ENCODE results near the gene FGF14.

The FGF14 gene

DNA sequence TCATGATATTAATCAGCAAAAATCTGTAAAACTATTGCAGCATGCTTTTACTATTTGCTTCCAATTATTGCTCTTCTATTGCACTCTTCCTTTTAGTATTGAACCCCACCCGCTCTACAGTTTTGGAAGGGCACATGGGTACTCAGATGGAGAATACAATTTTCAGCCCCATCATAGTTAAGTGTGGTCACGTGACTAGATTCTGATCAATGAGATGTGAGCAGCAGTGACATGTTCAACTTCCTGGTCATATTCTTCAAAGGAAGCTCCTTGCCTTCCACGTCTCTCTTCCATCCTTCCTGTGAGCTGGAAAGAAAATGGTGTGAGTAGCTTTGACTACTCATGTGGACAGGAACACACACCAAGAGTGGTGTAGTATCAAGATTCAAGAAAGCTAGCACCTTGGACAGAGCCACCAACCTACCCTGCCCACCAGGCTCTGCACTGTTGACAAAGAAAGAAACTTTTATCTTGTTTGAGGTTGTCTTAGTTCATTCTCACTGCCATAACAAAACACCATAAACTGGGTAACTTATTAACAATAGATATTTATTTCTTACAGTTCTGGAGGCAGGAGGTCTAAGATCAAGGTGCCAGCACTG is 3.8 kb upstream of the FGF14 start:
- Mint-ChIP-seq H3K27ac (no peak overlapping the region), H3K9me3 (no peaks in the 10 kb centered on the region), H3K36me3 (ENCODE audit: low read depth) (no peaks in the 10 kb centered on the region), H3K4me1 (peaks cover 19% of the 10 kb centered on the region), H3K27me3 (ENCODE audit: low read depth) (peaks cover 60% of the 10 kb centered on the region), H3K4me3 (no peak overlapping the region)
- TF ChIP-seq, protein P1, sequence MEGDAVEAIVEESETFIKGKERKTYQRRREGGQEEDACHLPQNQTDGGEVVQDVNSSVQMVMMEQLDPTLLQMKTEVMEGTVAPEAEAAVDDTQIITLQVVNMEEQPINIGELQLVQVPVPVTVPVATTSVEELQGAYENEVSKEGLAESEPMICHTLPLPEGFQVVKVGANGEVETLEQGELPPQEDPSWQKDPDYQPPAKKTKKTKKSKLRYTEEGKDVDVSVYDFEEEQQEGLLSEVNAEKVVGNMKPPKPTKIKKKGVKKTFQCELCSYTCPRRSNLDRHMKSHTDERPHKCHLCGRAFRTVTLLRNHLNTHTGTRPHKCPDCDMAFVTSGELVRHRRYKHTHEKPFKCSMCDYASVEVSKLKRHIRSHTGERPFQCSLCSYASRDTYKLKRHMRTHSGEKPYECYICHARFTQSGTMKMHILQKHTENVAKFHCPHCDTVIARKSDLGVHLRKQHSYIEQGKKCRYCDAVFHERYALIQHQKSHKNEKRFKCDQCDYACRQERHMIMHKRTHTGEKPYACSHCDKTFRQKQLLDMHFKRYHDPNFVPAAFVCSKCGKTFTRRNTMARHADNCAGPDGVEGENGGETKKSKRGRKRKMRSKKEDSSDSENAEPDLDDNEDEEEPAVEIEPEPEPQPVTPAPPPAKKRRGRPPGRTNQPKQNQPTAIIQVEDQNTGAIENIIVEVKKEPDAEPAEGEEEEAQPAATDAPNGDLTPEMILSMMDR (IDR thresholded peaks at IDR 0.05; ENCODE audit: unreplicated experiment in 3 of 3): no peak

DNA sequence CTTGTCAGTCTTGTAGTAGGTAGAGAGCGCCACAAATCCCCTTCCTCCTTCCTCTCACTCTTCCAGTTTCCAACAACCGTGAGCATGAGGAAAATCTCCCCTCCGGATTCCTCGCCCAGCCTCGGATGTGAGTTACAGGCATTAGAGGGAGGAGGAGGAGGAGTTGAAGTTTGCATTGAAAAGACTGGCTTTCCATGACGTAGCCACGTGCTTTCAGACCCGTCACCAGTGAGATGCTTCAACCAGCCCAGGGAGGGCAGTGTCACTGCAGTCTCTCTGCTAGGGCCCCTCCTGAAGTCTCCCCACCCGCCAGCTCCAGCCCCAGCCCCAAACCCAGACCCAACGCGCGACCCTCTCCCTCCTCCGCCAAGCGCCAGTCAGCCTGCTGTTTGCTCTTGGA is 442 bp upstream of the FGF14 start:
- H3K27ac Mint-ChIP-seq: no peak overlapping the region
- peaks cover 26% of the 10 kb centered on the region for H3K4me1 Mint-ChIP-seq
- H3K9me3 Mint-ChIP-seq: no peaks in the 10 kb centered on the region
- peaks cover 83% of the 10 kb centered on the region for H3K27me3 Mint-ChIP-seq (ENCODE audit: low read depth)
- peak overlapping the region; percentile 69 to 82 (median 82) for H3K4me3 Mint-ChIP-seq
- TF ChIP-seq, protein P1 (IDR thresholded peaks at IDR 0.05; ENCODE audit: unreplicated experiment in 3 of 3): no peak
- no peaks in the 10 kb centered on the region for H3K36me3 Mint-ChIP-seq (ENCODE audit: low read depth)

DNA sequence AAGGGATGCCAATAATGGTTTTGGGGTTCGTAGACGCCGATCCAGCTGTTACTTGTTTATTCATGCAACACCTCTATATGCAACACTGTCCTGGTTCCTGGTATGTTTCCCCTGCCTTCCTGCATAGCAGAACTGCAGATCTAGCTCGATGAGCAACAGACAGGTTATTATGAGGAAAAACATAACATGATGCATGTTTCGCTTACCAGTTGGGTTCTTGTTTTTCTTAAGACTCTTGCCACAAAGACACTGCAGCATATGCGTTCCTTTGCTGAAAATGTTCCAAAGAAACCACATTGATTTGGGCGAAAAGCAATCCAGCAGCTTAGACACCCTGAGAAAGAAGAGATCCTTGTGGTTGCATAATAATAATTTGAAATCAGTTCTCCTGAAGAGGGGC is 583 bp downstream of the FGF14 start:
- peak overlapping the region; percentile 69 to 82 (median 82) for H3K4me3 Mint-ChIP-seq
- TF ChIP-seq, protein P1 (IDR thresholded peaks at IDR 0.05; ENCODE audit: unreplicated experiment in 3 of 3): no peak
- H3K36me3 Mint-ChIP-seq (ENCODE audit: low read depth): no peaks in the 10 kb centered on the region
- H3K9me3 Mint-ChIP-seq: no peaks in the 10 kb centered on the region
- peak overlapping the region in 1 of 3 experiments; percentile 0 for H3K27ac Mint-ChIP-seq
- H3K4me1 Mint-ChIP-seq: peaks cover 26% of the 10 kb centered on the region
- peaks cover 87% of the 10 kb centered on the region for H3K27me3 Mint-ChIP-seq (ENCODE audit: low read depth)

DNA sequence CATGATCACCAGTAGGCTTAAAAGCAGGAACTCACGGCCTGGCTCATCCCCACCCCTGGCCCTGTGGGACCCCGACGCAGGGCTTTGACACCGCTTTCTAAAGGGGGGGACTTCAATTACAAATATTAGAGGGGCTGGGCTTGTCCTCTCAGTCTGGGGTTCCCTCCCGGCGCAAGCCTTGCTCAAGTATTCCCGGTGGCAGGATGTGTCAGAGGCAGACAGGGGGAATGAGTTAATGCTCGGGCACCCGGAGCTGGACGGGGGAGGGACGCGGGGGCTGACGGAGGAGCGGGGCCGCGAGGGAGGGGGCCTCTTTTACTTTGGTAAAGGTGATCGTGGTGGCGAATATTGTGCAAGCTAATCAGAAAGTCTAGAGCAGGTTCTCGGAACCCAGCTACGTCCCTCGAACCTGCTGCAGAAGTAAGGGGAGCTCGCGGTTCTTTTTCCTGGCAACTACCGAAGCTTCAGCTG is 1.1 kb downstream of the FGF14 start:
- peaks cover 90% of the 10 kb centered on the region for H3K27me3 Mint-ChIP-seq (ENCODE audit: low read depth)
- H3K9me3 Mint-ChIP-seq: no peaks in the 10 kb centered on the region
- peak overlapping the region in 1 of 3 experiments; percentile 0 for H3K27ac Mint-ChIP-seq
- H3K36me3 Mint-ChIP-seq (ENCODE audit: low read depth): no peaks in the 10 kb centered on the region
- H3K4me1 Mint-ChIP-seq: peaks cover 26% of the 10 kb centered on the region
- TF ChIP-seq, protein P1 (IDR thresholded peaks at IDR 0.05; ENCODE audit: unreplicated experiment in 3 of 3): no peak
- H3K4me3 Mint-ChIP-seq: peak overlapping the region; percentile 69 to 82 (median 82)

DNA sequence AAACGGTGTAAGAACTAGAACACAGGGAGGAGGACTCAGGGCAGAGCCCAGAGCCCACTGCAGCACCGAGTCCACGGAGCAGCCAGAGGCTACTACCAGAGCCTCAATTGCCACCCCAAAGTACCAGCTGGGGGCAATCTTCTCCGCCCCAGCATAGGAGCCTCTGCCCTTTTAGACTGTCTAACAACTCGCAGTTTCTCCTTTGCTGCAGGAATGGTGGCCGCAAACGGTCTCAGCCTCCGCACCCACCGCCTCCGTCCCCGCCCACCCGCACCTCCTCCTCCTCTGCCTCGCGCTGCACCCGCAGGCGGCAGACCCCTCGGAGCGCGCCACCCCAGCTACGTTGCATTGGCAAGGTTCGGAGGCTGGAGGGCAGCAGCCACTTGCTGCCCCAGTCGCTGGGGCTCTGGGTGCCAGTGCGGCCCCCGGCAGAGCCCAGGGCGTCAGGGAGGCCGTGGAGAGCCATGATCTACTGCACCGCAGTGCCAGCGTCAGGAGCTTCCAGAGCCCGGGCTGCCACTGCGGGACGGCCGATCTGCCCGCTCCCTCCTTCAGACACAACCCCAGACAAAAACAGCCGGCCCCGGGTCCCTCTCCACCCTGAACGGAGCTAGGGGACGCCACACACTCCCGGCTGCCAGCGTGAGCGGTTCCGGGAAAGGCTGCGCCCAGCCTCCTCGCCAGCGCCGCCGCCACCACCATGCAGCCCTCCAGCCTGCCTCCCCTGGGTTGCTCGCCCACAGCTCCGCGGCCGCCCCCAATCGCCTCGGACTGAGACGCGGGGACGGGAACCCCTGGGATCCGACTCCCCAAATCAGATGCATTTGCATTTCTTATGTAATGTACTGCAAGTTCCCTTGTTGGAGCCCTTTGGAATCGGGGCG is 1.8 kb downstream of the FGF14 start:
- peaks cover 26% of the 10 kb centered on the region for H3K4me1 Mint-ChIP-seq
- H3K9me3 Mint-ChIP-seq: no peaks in the 10 kb centered on the region
- H3K27ac Mint-ChIP-seq: no peak overlapping the region
- peak overlapping the region; percentile 69 to 83 (median 82) for H3K4me3 Mint-ChIP-seq
- peaks cover 88% of the 10 kb centered on the region for H3K27me3 Mint-ChIP-seq (ENCODE audit: low read depth)
- H3K36me3 Mint-ChIP-seq (ENCODE audit: low read depth): no peaks in the 10 kb centered on the region
- TF ChIP-seq, protein P1 (IDR thresholded peaks at IDR 0.05; ENCODE audit: unreplicated experiment in 3 of 3): no peak

Data from nephron (organoid).